Measurements from ENCODE around the gene RAPGEF2.

The RAPGEF2 gene

DNA sequence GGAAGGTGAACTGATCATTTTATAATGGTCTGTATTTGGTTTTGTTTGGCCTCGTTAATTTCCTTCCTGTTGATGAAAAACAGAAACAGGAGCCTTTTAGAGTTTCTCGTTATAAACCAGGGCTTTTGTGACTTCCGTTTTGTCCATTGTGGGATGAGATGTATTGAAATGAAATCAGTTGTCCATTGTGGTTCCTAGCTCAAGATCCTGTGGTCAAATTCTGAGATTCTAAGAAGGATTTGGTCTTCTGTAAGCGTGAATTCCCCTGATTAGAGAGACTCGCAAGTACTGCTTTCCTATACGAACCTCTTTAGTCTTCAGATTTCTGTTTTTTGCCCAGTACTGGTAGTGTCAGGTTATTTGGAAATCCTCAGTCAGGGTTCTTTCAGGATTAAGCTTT is 101.7 kb downstream of the RAPGEF2 start:
- DNase-seq = no peak

DNA sequence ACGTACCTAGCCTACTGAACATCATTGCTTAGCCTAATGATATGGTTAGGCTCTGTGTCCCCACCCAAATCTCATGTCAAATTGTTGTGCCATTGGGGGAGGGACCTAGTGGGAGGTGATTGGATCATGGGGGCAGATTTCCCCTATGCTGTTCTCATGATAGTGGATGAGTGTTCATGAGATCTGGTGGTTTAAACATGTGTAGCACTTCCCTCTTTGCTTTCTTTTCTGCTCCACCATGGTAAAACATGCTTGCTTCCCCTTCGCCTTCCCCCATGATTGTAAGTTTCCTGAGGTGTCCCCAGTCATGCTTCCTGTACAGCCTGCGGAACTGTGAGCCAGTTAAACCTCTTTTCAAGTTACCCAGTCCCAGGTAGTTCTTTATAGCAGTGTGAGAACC is 102.6 kb downstream of the RAPGEF2 start:
- DNase-seq = no peak

DNA sequence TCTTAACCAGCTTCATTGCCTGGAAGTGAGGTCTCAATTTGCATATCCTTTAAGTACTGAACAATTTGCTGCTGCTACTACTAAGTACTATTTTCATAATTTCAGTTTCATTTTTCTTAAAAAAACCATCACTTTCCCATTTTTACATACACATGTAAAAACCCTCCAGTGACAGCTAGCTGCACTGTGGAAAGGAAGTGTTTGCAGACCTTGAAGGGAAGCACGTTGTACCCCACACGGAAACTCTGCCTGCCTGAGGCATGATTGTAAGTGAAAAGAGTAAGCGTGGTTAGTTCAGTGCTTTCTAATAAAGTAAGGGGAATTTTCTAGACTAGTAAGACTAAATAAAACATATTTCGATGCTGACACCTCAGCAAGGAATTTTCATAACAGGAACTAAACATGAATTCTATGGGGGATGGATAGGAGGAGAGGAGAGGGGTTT is 103.6 kb downstream of the RAPGEF2 start:
- no peak for DNase-seq

DNA sequence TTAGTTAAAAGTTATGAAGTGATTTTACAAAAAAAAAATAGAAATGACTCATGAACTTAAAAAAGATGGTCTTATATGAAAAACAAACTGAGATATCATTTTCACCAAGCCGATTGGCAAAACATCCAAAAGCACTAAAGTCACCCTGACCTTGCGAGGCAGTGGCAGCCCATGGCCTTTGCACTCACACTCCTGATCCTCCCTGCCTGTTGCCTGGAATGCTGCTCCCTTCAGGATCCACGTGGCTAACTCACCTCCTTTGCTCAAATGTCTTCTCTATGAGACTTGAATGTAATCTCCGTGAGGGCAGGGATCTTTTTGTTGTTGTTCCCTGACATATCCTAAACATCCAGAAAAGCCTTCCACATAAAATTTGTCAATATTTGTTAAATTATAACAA is 106.4 kb downstream of the RAPGEF2 start:
- no peak for DNase-seq

DNA sequence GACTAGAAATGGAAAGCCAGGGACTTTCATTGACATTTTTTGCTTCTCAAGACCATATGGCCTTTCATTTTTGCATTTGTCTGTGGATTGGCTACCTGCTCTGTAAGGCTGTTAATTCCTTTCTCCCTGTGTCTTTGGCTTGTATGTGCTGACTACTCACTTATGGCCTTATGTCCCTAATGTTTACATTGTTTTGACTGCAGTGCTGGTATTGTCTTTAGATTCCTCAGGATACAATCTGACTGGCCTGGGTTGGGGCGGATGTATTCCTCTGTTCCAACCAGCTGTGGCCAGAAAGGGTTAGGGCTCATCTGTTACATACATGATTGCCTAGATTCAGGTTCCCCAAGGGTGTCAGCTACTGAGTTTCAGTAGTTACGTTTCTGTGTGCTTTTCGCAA is 108.1 kb downstream of the RAPGEF2 start:
- DNase-seq = no peak

DNA sequence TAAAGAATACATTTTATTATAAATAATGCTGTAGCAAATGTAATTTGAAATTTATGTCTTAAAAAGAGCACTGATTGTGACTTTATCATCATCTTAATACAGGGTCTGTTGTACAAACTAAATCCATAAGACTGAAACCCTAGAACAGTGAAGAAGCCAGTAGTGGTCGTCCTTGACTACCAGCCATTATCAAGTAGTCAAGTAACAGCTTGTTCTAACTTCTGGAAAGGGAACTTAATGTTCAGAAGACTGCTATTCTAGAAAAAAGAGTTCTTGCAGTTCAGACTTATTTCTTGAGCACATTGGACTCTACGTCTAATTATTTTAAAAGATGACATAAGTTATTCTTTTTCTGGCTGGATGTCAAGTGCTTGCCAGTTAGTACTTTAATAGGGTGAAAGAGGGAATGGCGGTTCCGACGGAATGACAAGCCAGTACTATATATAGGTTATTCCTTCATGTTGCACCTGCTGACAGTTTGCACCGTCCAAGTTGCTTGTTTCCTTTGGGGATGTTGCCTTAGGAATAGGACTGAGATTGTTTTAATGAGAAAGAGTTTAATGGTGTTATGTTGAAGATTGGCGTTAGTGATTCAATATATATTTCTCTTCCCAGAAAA is 109.9 kb downstream of the RAPGEF2 start:
- DNase-seq = no peak

DNA sequence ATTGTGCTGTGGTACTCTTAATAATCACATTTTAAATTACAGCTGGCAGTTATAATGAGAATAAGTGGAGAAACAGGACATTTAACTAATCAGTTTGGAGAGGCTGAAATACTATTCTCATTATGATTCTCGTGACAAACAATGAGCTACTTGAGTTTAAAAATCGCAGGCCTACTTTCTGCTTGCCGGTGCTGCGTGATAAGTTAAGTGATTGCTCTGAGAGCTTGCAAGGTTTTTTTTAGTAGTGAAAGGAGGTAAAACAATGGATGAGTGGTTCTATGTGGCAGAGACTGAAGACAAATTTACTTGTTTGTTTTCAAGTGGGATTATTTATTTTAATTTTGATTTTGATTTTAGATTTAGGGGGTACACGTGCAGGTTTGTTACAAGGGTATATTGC is 114.0 kb downstream of the RAPGEF2 start:
- no peak for DNase-seq

DNA sequence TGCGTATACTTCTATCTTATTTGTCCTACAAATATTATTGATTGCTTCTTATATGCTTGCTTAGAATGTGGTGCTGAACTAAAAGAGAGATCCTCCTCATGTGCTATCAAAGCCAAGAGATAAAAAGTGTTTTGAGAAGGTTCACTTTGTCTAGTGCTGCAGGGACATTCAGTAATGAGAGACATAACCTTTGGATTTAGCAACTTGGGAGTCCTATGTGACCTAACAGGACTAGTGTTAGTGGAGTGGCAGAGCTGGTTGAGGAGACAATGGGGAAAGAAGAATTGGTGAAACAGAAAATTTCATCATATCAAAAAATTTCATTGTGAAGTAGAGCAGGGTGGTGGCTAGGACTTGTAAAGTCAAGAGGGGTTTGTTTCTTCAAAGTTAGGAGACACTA is 117.0 kb downstream of the RAPGEF2 start:
- DNase-seq = no peak

DNA sequence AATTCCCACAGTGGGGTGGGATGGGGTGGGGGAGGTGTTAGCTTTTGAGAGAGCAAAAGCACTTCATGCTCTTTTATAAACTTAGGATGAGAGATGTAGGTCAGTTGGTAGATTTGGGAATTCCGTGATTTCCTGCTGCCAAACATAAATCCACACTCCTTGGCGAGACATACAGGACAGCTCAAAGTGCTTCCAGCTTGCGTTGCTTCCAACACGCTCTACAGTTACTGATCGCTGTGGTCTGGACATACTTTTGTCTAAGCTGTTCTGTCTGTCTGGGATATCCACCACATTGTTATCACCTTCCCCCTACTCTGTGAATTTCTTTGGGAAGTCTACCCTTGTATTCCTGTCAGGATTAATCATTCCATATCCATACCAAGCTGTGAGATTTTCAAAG is 117.5 kb downstream of the RAPGEF2 start:
- DNase-seq = no peak

DNA sequence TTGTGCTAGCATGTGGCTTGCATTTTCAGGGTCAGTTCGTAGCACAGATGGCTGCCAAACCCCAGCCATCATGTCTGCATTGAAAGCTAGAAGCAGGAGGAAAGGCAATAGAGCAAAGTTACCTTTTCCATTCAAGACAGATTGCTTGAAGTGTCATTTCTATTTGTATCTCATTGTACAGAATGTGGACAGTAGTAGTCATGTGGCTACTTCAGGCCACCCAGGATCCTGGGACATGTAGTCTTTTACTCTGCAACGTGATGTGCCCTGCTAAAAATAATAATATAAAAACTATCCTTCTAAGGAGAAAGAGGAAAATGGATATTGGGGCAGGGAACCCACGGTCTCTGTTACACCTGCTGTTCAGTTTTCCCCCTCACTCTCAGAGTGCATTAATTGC is 118.4 kb downstream of the RAPGEF2 start:
- DNase-seq = no peak

DNA sequence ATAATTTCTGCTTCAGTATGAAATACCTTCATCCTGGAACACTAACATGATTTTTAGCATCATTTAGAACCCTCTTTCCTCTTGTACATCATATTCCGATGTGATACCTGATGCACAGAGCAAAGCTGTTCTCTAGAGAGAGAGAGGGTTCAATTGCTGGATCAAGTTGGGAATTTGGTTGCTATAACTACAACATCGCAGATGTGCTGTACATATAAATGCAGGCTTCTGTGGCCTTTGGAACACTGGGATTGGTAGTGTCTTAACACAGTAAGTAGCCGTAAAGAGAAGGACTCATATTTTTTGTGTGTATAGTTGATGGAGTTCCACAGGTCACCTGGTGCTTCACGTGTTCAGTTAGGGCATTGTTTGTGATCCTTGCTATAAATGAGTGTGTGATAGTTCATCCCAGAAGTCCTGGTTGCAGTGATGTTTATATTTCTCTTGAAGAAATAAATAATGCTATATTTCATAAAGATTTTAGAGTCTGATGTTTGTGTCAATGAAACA is 119.2 kb downstream of the RAPGEF2 start:
- DNase-seq = no peak

DNA sequence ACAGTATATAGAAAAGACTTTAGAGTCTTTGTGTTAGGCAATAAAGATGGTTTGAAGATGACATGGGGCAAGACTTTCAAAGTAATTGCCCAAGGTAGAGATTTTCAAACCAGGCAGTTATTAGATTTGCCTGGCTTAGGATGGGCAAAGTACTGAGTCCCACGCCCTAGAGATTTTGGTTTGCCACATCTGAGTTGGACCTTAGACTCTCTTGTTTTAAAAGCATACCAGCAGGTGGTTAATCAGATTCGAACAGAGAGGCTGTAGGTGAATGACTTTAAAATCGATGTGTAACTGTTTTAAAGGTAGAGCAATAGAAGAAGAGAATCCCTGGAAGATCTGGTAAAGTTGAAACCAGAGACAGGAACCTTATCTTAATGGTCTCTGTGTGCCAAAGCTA is 121.5 kb downstream of the RAPGEF2 start:
- no peak for DNase-seq

DNA sequence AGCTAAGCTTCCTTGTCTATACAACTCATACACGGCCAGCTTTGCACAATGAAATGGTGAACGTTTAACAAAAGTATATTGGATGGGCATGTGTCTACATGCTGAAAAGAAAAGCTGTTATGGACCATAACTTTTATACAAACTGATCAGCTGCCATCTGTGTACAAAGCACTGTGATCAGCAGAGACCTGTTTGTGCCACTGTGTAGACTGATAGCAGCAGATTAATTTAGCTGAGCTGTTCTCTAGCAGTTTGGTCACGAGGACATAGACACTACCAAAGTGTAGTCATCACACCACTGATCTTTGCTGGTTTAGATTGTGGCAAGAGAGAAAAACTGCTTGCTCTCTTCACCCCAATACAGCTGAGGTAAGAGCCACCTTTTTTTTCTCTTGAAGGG is 124.5 kb downstream of the RAPGEF2 start:
- no peak for DNase-seq

DNA sequence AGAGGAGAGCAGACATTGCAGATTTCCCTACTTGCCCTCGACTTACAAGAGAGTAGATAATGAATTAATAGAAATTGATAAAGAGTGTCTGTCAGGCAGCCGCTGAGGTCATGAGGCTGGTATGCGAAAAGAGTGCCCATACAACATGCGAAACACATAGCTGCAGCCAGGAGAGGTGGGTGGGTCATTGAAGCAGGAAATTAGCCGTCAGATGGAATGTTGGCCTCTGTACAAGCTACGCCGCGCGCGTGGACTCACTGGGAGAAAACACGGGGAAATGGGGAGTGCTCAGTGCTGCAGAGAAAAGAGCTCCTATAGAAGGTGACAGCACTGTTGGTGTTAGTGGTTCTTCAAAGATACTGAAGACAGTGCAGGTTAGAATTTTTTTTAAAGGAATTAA is 125.1 kb downstream of the RAPGEF2 start:
- DNase-seq = no peak

DNA sequence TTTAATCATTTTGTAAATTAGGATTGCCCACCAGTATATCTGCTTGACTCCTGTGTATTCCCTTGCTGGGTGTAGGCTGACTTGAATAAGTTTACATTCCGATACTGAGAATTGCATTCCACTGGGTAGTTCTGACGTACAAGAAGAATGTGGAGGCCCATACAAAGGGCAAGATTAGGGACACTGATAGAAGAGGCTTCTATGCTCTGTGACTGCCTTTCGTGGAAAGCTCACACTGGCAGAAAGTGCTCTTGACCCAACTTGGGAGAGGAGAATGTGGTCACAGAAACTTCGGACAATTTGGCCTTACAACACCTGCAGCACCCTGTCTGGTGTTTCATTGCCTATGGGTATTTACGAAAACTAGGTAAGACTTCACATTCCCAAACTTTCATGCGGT is 126.3 kb downstream of the RAPGEF2 start:
- no peak for DNase-seq

DNA sequence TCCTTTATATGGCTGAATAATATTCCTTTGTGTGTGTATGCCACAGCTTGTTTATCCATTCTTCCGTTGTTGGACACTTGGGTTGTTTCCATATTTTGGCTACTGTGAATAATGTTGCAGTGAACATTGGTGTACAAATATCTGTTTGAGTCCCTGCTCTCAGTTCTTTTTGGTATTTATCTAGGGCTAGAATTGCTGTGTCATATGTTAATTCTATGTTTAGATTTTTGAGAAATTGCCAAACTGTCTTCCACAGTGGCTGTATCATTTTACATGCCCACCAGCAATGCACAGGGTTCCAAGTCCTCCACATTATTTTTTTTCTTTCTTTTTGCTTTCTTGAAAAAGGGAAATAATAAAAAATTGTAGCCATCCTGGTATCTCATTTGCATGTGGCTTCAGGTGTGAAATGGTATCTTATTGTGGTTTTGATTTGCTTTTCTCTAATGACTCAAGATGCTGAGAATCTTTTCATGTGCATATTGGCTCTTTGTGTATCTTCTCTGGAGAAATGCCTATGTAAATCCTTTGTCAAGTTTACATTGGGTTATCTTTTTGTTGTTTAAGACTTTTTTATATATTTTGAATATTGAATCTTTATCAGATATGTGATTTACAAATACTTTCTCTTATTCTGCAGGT is 129.7 kb downstream of the RAPGEF2 start:
- no peak for DNase-seq

DNA sequence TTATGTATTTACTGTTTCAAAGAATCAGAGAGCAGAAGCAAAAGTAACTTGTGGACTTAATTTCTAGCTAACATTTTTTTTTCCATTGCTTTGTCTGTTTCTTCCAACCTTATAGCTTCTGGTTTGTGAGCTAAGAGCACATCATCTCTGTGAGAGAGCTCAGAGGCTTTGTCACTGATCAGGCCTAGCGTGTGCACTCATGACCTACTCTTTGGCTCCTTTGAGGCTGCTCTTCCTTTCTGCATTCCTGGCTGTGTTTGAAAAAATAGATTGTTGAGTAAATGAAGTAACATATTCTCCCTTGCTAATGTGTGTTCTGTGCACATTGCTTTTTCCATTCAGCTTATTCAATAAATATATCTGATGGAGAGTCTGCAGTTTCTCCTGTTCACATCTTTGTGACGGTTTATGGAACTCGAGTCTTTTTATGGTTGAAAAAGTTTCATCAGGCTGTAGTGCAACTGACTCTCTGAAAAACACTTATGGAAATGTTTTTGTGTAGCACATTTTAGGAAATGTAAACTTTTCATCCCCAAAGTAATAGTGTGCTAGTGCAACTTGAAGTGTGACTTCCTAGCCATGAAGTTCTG is 133.0 kb downstream of the RAPGEF2 start:
- no peak for DNase-seq

DNA sequence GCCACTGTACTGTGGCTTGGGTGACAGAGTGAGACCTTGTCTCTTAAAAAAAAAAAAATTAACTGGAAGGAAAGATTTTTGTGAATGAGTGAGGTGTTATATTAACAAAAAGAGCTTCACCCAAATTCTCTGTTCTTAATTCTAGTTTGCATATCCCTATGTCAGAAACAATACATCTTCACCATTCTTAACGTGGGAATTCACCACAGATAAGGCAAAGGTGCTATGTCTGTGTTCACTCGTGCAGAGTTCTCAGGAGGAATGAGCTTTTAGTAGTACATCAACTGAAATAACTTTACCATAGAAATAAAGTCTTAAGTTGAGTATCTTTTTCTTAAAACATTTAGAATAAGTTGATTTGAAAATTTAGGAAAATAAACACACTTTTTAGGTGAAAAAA is 135.1 kb downstream of the RAPGEF2 start:
- no peak for DNase-seq

DNA sequence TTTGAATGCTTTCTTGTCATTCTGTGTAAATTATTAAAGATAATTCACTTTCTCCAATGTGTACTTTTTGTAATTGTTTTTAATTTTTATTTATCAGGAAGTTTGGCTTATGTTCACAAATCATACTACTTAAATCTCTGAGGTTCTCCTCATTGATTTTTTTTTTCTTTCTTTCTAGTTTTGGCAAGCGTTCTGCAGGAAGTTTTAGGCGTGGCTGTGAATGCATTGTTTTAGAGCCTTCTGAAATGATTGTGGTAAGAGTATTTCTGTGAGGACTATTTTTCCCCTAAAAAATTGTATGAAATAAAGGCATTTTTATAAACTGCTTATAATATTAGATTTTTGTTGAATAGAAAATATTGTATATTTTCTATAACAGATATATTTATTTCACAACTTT is 135.8 kb downstream of the RAPGEF2 start:
- no peak for DNase-seq

DNA sequence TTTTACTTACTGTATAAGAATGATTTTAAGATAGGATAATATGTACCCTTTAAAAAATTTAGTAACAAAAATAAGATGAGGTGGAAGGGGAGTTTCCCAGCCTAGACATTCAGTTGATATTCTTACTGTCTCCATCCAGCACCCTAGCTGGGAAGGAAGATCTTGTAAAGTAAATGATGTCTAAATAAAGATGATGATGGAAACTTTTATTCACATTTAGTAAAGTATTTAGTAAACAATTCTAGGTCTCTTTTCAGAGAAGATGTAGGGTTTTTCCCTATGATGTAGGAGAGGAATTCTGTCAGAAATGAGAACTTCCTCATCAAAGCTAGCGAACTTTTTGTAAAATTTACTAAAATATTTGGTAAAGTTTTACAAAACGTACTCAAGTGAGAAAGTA is 136.8 kb downstream of the RAPGEF2 start:
- DNase-seq = no peak

DNA sequence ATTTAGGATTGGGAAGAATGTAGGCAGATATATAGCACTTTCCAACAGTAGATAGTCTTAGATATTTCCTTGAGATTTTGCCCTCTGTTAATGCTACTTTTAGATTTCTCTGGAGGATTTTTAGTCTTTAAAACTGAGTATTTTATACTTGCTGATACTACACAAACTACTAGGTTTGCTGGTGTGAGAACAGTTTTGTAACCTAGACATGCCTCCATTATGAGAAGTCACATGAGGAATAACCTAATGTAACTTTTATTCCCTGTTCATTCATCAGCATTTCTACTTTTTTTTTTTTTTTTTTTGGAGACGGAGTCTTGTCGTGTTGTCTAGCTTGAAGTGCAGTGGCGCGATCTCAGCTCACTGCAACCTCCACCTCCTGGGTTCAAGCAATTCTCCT is 137.2 kb downstream of the RAPGEF2 start:
- no peak for DNase-seq

DNA sequence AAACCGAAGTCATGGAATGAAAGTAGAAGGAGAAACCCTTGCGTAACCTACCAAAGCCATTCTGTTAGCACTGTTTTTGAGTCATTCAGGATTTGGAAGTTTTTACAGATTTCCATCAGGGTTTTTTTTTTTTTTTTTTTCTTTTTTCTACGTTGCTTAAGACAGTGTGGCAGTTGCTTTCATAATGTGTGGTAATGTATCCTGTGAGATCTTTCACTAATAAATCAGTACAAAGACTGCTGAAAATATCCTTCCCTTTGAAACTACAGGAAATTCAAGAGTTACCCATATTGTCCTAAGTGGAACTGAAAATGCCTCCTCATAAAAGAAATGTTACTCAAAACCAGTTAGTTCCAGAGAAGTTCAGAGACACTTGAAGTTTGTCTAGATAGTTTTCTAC is 137.8 kb downstream of the RAPGEF2 start:
- no peak for DNase-seq

DNA sequence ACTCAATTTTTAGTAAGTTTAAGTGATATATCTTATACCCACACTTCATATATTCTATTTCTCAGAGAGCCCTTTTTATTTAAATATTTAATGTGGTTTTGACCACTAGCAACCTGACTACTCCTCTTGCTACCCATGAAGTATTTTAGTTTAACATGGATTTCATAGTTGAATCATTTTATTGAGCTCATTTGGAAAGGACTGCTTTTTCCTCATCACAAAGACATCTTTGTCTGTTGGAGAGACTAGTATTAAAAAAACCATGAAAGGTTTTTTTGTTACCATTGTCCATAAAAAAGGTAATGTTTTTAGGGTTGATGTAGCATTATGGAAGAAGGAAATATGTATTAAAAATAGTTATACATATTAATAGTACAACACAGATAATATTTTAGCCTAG is 139.5 kb downstream of the RAPGEF2 start:
- no peak for DNase-seq

DNA sequence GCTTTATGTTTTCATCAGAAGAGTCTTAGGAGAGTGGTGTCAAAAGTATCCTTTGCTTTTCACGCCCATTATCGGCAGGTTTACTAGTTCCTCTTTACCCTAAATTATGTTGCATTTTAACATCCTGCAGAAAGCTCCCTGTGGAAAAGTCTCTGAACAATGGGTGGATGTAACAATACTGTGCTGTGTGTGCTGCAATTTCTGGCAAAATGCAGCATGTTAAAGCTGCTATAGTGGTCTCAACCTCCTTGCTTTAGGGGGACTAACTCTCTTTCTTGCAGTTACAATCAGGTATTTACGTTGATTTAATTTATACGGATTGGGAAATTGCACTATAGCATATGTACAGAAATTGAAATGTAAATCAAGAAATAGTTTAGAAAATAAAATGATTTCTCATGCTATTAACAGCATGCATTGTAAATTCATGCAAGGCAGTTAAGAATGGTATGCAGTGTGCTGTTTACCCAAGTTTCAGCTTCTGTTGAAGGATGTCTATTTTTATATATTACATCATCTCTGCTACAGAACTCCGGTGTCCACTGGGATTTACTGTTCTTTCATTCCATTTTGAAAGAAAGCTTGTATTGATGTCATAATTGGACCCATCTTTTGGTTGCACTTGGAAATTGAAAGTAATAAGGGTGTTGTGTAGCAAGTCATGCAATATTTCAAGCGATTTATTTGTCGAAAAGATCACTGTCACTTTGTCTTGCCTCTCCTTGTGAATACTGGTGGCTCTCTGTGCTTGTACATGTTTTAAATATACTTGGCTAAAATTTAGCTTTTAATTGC is 145.7 kb downstream of the RAPGEF2 start:
- DNase-seq = no peak

Measured in AML-193 (cell line).